ENCODE data around the gene FPR2. TPM values are rescaled to one million over a fixed set of nuclear protein-coding genes. Genes with fewer than 3 reads are reported as not detected.

Gene FPR2
- total and polyA plus RNA-seq, 9 of the 15 experiments (the other 6 are each of a cell fraction or from before 2014, with no cell fraction given), result 0.03 to 0.15 (median 0.07) TPM; not detected in 6

- TF ChIP-seq ZBTB40 (IDR thresholded peaks at IDR 0.05) (no peak), ZBTB40 (CRISPR knock-in tag; IDR thresholded peaks at IDR 0.05) (no peak), ATF6 (CRISPR knock-in tag; IDR thresholded peaks at IDR 0.05) (no peak), BMI1 (IDR thresholded peaks at IDR 0.05; ENCODE audit: low read length) (no peak), ZFP36 (IDR thresholded peaks at IDR 0.05; ENCODE audit: low read depth, low read length, partially characterized antibody) (no peak), ZNF780A (CRISPR knock-in tag; IDR thresholded peaks at IDR 0.05) (no peak), ZNF318 (IDR thresholded peaks at IDR 0.05; ENCODE audit: borderline replicate concordance in 1 of 2, low read depth in 1 of 2) (no peak)
These were observed 25.1 kb upstream of the FPR2 start (continued) for GRCh38 chr19:51735759-51736449.

Measured in K562 (cell line).